ENCODE results near the gene CSMD2.

GRCh38 chr1:33805988-33806387 is 359.0 kb downstream of the CSMD2 start:
- TF ChIP-seq, protein P1, sequence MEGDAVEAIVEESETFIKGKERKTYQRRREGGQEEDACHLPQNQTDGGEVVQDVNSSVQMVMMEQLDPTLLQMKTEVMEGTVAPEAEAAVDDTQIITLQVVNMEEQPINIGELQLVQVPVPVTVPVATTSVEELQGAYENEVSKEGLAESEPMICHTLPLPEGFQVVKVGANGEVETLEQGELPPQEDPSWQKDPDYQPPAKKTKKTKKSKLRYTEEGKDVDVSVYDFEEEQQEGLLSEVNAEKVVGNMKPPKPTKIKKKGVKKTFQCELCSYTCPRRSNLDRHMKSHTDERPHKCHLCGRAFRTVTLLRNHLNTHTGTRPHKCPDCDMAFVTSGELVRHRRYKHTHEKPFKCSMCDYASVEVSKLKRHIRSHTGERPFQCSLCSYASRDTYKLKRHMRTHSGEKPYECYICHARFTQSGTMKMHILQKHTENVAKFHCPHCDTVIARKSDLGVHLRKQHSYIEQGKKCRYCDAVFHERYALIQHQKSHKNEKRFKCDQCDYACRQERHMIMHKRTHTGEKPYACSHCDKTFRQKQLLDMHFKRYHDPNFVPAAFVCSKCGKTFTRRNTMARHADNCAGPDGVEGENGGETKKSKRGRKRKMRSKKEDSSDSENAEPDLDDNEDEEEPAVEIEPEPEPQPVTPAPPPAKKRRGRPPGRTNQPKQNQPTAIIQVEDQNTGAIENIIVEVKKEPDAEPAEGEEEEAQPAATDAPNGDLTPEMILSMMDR (conservative IDR thresholded peaks at IDR 0.05; ENCODE audit: low read length), result no peak
- TF ChIP-seq EZH2phosphoT487 (IDR thresholded peaks at IDR 0.05; ENCODE audit: borderline replicate concordance, low read depth, low read length), result no peak
